ENCODE results near the gene FIGN. TPM values are rescaled to one million over a fixed set of nuclear protein-coding genes. Genes with fewer than 3 reads are reported as not detected.

FIGN gene
- total RNA-seq, 1 experiment from 2014 or later: 7.3 TPM

DNA sequence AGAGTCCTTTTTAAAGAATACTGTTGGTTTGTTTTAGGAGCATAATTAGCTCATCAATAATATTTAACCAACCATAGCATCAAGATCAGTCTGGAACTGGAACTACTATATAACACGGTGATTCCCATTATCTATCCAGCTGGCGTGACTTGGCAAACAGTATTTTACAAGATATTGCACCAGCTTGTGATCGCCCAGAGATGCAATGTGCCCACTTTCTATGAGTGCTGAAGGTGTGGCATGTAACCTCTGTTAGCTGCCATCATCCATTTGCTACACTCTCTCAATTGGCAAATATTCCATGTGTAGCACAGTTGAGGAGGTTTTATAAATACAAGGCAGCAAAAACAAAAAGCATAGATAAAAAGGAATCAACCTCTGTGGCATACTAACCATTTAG, 64.9 kb downstream of the FIGN start:
- DNase-seq: no peak
- Histone ChIP-seq H3K4me3 (no peak overlapping the region), H3K4me1 (peaks cover 4% of the 10 kb centered on the region), H3K36me3 (no peaks in the 10 kb centered on the region), H3K27me3 (no peaks in the 10 kb centered on the region), H3K9me3 (replicated peaks) (no peaks in the 10 kb centered on the region), H3K27ac (no peak overlapping the region)

DNA sequence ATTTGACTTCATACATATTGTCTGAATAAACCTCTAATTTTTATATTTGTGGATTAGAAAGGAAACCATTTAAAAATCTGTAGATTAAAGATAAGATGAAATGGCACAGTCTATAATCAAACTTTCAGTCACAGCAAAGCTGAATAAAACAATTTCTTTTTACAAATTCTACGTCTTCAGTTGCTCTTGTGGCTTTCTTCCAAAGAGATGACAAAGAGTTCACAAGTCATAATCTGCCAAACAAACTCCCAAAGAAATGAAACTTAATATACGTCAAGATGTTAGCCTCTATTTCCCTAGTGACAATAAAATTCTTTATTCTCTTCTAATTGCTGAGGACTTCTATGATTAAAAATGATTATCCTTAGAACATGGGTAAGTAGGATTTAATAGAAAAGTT, 66.3 kb downstream of the FIGN start:
- no peak overlapping the region for H3K27ac ChIP-seq
- no peak for DNase-seq
- H3K27me3 ChIP-seq: no peaks in the 10 kb centered on the region
- no peaks in the 10 kb centered on the region for H3K9me3 ChIP-seq (replicated peaks)
- H3K4me3 ChIP-seq: no peak overlapping the region
- peaks cover 4% of the 10 kb centered on the region for H3K4me1 ChIP-seq
- no peaks in the 10 kb centered on the region for H3K36me3 ChIP-seq

DNA sequence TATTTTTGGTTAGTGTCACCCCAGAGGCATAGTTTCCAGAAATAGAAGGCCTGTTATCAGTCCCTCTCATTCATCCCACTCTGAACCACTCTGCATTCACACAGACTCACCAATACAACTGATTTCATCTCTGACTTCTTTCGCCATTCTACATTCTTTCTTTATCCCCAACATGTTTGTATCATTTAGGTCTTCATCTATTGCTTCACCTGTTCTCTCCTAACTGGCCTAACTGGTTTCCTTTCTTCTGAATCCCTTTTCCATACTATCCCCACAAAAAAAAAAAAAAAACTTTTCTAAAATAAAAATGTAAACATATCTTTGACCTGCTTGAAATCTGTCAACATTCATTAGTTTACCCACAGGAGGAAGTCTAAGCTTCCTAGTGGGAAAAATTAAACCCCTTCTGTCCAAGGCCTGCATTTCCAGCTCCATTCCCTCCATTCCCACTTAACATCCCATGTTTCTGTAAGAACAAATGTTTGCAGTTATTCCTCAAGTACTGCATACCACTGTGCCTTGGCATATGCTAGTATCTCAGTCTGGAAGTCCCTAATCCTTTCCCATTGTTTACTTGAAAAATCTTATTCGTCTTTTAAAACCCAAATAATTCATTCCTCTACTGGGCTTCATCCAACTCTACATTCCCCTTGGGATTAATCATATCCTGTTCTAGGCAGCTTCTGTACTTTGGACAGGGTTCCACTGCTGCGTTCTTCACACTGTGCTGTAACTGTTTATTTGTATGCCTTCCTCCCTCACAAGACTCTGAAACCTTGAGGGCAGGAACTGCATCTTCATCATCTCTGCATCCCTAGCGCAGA, 68.5 kb downstream of the FIGN start:
- Histone ChIP-seq H3K9me3 (replicated peaks) (no peaks in the 10 kb centered on the region), H3K27me3 (no peaks in the 10 kb centered on the region), H3K27ac (no peak overlapping the region), H3K4me1 (peaks cover 4% of the 10 kb centered on the region), H3K4me3 (no peak overlapping the region), H3K36me3 (no peaks in the 10 kb centered on the region)
- no peak for DNase-seq

GRCh38 chr2:163665817-163666216, 70.0 kb downstream of the FIGN start:
- H3K4me3 ChIP-seq: no peak overlapping the region
- H3K36me3 ChIP-seq: no peaks in the 10 kb centered on the region
- H3K27ac ChIP-seq: no peak overlapping the region
- peaks cover 4% of the 10 kb centered on the region for H3K4me1 ChIP-seq
- no peak for DNase-seq
- H3K27me3 ChIP-seq: no peaks in the 10 kb centered on the region
- no peaks in the 10 kb centered on the region for H3K9me3 ChIP-seq (replicated peaks)

DNA sequence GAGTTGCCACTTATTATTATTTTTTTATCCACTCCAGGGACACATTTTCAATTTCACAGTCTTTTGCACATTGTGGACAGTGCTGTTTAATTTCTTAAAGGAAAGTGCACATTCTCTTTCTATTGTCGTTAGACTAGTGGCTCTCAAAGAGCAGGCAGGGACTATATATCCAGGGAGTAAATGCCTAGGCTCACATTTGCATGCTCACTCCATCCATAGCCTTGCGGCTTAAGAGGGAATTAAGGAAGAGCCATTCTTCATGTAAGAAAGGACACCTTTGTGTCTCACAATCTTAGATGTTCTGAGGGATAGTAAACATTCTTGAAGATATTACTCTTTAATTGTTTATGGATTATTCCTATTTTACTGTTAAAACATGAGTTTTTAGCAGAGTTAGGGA, 70.8 kb downstream of the FIGN start:
- DNase-seq: no peak
- no peaks in the 10 kb centered on the region for H3K27me3 ChIP-seq
- H3K36me3 ChIP-seq: no peaks in the 10 kb centered on the region
- no peak overlapping the region for H3K4me3 ChIP-seq
- peaks cover 4% of the 10 kb centered on the region for H3K4me1 ChIP-seq
- H3K9me3 ChIP-seq (replicated peaks): no peaks in the 10 kb centered on the region
- no peak overlapping the region for H3K27ac ChIP-seq

DNA sequence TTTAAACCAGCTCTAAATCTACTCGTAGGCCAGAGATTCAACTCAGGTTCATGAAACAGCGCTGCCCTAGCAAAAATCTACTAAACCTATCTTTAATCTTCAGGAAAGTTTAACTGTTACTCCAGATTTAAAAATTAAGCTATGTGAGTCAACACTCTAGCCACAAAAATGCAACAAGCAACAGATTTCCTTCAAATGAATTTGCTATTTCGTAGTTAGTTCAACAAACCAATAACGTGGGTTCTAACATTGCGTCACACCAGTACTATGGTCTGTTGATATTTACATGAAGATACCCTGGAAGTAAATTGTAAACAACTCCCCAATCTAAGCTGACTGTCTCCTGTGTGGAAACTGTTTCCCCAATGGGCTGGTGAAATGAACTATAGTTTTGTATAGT, 71.2 kb downstream of the FIGN start:
- Histone ChIP-seq H3K4me3 (no peak overlapping the region), H3K27ac (no peak overlapping the region), H3K4me1 (peaks cover 4% of the 10 kb centered on the region), H3K9me3 (replicated peaks) (no peaks in the 10 kb centered on the region), H3K27me3 (no peaks in the 10 kb centered on the region), H3K36me3 (no peaks in the 10 kb centered on the region)
- DNase-seq: no peak

DNA sequence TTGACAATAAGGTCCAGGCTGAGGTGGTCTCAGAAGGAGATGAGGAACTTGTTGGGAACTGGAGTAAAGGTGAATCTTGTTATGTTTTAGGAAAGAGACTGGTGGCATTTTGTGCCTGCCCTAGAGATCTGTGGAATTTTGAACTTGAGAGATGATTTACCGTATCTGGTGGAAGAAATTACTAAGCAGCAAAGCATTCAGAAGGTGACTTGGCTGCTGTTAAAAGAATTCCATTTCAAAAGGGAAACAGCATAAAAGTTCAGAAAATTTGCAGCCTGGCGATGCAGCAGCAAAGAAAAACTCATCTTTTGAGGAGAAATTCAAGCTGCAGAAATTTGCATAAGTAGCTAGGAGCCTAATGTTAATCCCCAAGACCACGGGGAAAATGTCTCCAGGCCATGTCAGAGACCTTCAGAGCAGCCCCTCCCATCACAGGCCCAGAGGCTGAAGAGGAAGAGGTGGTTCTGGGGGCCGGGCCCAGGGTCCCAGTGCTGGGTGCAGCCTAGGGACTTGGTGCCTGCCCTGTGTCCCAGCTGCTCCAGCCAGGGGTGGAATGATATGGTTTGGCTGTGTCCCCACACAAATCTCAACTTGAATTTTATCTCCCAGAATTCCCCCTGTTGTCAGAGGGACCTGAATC, 73.5 kb downstream of the FIGN start:
- no peaks in the 10 kb centered on the region for H3K36me3 ChIP-seq
- H3K4me1 ChIP-seq: no peaks in the 10 kb centered on the region; the same call in 1 of the 2 replicates
- no peaks in the 10 kb centered on the region for H3K27me3 ChIP-seq
- no peak overlapping the region for H3K27ac ChIP-seq
- no peak for DNase-seq
- no peak overlapping the region for H3K4me3 ChIP-seq
- H3K9me3 ChIP-seq (replicated peaks): no peaks in the 10 kb centered on the region

DNA sequence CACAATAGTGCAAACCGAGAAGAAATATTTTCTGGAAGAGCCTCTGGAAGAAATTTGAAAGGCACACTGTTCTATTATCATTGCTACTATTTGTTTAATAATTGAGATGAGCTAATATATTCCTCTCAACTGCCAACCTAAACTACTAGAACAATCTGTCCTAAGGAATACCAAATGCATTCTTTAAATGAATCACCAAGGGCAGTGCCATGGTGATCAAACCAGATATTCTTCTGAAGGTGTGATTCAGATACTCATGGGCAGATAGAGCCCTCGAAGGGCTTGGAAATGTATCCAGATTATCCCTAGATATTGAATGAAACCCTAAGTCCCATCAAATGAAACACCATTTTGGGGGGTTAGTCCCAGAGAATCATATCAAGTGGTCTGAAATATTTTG, 76.6 kb downstream of the FIGN start:
- Histone ChIP-seq H3K27ac (no peak overlapping the region), H3K4me1 (no peaks in the 10 kb centered on the region; the same call in 1 of the 2 replicates), H3K4me3 (no peak overlapping the region), H3K36me3 (no peaks in the 10 kb centered on the region), H3K27me3 (no peaks in the 10 kb centered on the region), H3K9me3 (replicated peaks) (no peaks in the 10 kb centered on the region)
- no peak for DNase-seq

GRCh38 chr2:163658556-163658955, 77.3 kb downstream of the FIGN start:
- no peak for DNase-seq
- Histone ChIP-seq H3K27me3 (no peaks in the 10 kb centered on the region), H3K4me1 (no peaks in the 10 kb centered on the region; the same call in 1 of the 2 replicates), H3K9me3 (replicated peaks) (no peaks in the 10 kb centered on the region), H3K4me3 (no peak overlapping the region), H3K27ac (no peak overlapping the region), H3K36me3 (no peaks in the 10 kb centered on the region)

GRCh38 chr2:163657281-163657656, 78.5 kb downstream of the FIGN start:
- H3K4me3 ChIP-seq: no peak overlapping the region
- H3K27me3 ChIP-seq: no peaks in the 10 kb centered on the region
- no peak overlapping the region for H3K27ac ChIP-seq
- DNase-seq: no peak
- H3K9me3 ChIP-seq (replicated peaks): no peaks in the 10 kb centered on the region
- H3K4me1 ChIP-seq: no peaks in the 10 kb centered on the region; the same call in 1 of the 2 replicates
- H3K36me3 ChIP-seq: no peaks in the 10 kb centered on the region

GRCh38 chr2:163656622-163657280, 79.1 kb downstream of the FIGN start:
- no peak overlapping the region for H3K4me3 ChIP-seq
- no peaks in the 10 kb centered on the region for H3K9me3 ChIP-seq (replicated peaks)
- H3K27me3 ChIP-seq: no peaks in the 10 kb centered on the region
- no peak for DNase-seq
- H3K4me1 ChIP-seq: no peaks in the 10 kb centered on the region; the same call in 1 of the 2 replicates
- no peak overlapping the region for H3K27ac ChIP-seq
- H3K36me3 ChIP-seq: no peaks in the 10 kb centered on the region

- no peak overlapping the region for H3K27ac ChIP-seq
- no peaks in the 10 kb centered on the region; the same call in 1 of the 2 replicates for H3K4me1 ChIP-seq
- H3K27me3 ChIP-seq: no peaks in the 10 kb centered on the region
- no peak overlapping the region for H3K4me3 ChIP-seq
- no peaks in the 10 kb centered on the region for H3K36me3 ChIP-seq
- DNase-seq: no peak
- H3K9me3 ChIP-seq (replicated peaks): no peaks in the 10 kb centered on the region
Measured at GRCh38 chr2:163655667-163656066, 80.1 kb downstream of the FIGN start.

GRCh38 chr2:163652751-163653150, 83.1 kb downstream of the FIGN start:
- Histone ChIP-seq H3K27me3 (no peaks in the 10 kb centered on the region), H3K9me3 (replicated peaks) (no peaks in the 10 kb centered on the region), H3K27ac (no peak overlapping the region), H3K36me3 (no peaks in the 10 kb centered on the region), H3K4me3 (no peak overlapping the region), H3K4me1 (no peaks in the 10 kb centered on the region)
- no peak for DNase-seq

- no peak for DNase-seq
- no peak overlapping the region for H3K27ac ChIP-seq
- H3K4me1 ChIP-seq: peaks cover 4% of the 10 kb centered on the region; the same call in 1 of the 2 replicates
Measured at GRCh38 chr2:163649080-163649479, 86.7 kb downstream of the FIGN start.

DNA sequence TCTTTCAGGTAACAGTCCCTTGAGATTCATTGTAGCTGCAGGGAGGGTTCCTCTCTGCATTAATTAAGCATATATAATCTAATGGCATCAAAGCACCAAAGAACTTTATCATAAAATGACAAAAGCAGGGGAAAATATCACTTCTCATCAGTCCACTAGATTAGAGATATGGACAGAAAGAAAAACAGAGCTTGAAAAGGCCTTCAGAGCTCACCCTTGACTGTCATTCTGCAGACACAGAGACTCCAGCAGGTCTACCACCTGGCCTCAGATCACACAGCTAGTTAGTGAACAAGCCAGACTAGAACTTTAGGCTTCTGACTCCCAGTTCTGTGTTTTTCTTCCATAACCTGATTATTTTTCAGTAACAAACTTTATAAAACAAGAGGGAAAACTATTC, 88.5 kb downstream of the FIGN start:
- Histone ChIP-seq H3K9me3 (replicated peaks) (no peaks in the 10 kb centered on the region), H3K27me3 (no peaks in the 10 kb centered on the region), H3K4me1 (peaks cover 4% of the 10 kb centered on the region; the same call in 1 of the 2 replicates), H3K4me3 (no peak overlapping the region), H3K36me3 (no peaks in the 10 kb centered on the region), H3K27ac (no peak overlapping the region)
- no peak for DNase-seq

More at GRCh38 chr2:163649080-163649479, 86.7 kb downstream of the FIGN start:
- Histone ChIP-seq H3K4me3 (no peak overlapping the region), H3K36me3 (no peaks in the 10 kb centered on the region), H3K27me3 (no peaks in the 10 kb centered on the region), H3K9me3 (replicated peaks) (no peaks in the 10 kb centered on the region)
